ENCODE results near the gene ZNF236. TPM values are rescaled to one million over a fixed set of nuclear protein-coding genes. Genes with fewer than 3 reads are reported as not detected.

ZNF236 gene
- total RNA-seq, 2 donors from 2014 or later = 19.3 to 20.1 TPM

- H3K27me3 Mint-ChIP-seq = no peaks in the 10 kb centered on the region
- no peaks in the 10 kb centered on the region for H3K36me3 Mint-ChIP-seq (ENCODE audit: low read depth)
- peaks cover 19% of the 10 kb centered on the region for H3K4me1 Mint-ChIP-seq
- no peak overlapping the region for H3K4me3 Mint-ChIP-seq
- no peak for ATAC-seq (replicated peaks)
- H3K27ac Mint-ChIP-seq = peak overlapping the region; percentile 16
- H3K9me3 Mint-ChIP-seq = no peaks in the 10 kb centered on the region
These were observed 12.0 kb downstream of the ZNF236 start for GRCh38 chr18:76834379-76834778.

DNA sequence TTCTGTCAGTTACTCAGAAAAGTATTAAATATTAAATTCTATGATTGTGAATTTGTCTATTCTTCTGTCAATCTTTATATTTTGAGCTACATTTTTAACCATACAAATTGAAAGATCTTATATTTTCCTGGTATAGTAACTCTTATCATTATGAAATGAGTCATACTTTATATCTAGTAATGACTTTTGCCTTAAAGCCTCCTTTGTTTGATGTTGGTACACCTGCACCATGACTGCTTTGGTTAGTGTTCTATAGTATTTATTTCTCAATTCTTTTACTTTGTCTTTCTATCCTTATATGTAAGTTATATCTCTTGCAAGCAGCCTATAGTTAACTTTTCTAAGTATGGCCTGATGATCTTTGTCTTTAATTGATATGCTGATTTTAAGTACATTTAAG is 13.0 kb downstream of the ZNF236 start:
- Mint-ChIP-seq H3K36me3 (ENCODE audit: low read depth) (no peaks in the 10 kb centered on the region), H3K27me3 (no peaks in the 10 kb centered on the region), H3K27ac (no peak overlapping the region), H3K4me1 (peaks cover 19% of the 10 kb centered on the region), H3K9me3 (no peaks in the 10 kb centered on the region), H3K4me3 (no peak overlapping the region)
- ATAC-seq (replicated peaks) = peak; percentile 57

- peaks cover 19% of the 10 kb centered on the region for H3K4me1 Mint-ChIP-seq
- H3K36me3 Mint-ChIP-seq (ENCODE audit: low read depth) = no peaks in the 10 kb centered on the region
- no peak for ATAC-seq (replicated peaks)
- H3K27ac Mint-ChIP-seq = no peak overlapping the region
- H3K27me3 Mint-ChIP-seq = no peaks in the 10 kb centered on the region
- H3K9me3 Mint-ChIP-seq = no peaks in the 10 kb centered on the region
- no peak overlapping the region for H3K4me3 Mint-ChIP-seq
These were observed 14.7 kb downstream of the ZNF236 start for GRCh38 chr18:76837071-76837470.

DNA sequence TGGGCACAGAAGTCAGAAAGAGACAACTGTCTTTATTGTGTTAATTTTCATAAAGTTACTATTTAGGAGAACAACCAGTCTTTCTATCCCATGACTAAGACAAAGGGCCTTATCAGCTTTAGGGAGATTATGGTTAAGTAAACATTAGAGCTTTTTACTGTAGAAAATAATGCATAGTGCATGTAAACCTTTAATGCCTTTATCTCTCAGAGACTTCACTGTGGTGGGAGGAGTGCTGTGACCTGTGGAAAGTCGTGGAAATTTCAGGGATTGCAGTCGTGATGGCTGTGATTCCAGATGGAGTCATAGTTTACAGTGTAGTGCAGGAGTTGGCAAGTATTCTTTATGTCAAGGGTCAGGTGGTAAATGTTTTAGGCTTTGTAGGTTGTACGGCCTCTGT is 15.8 kb downstream of the ZNF236 start:
- no peaks in the 10 kb centered on the region for H3K36me3 Mint-ChIP-seq (ENCODE audit: low read depth)
- H3K4me1 Mint-ChIP-seq = peaks cover 19% of the 10 kb centered on the region
- no peak overlapping the region for H3K27ac Mint-ChIP-seq
- no peaks in the 10 kb centered on the region for H3K27me3 Mint-ChIP-seq
- H3K4me3 Mint-ChIP-seq = no peak overlapping the region
- H3K9me3 Mint-ChIP-seq = no peaks in the 10 kb centered on the region
- no peak for ATAC-seq (replicated peaks)

GRCh38 chr18:76839086-76839794 is 16.9 kb downstream of the ZNF236 start:
- H3K4me1 Mint-ChIP-seq = peaks cover 18% of the 10 kb centered on the region

GRCh38 chr18:76842837-76843530 is 20.6 kb downstream of the ZNF236 start:
- H3K27ac Mint-ChIP-seq = no peak overlapping the region
- H3K27me3 Mint-ChIP-seq = no peaks in the 10 kb centered on the region
- peaks cover 15% of the 10 kb centered on the region for H3K4me1 Mint-ChIP-seq
- H3K9me3 Mint-ChIP-seq = no peaks in the 10 kb centered on the region
- H3K36me3 Mint-ChIP-seq (ENCODE audit: low read depth) = no peaks in the 10 kb centered on the region
- no peak overlapping the region for H3K4me3 Mint-ChIP-seq
- ATAC-seq (replicated peaks) = no peak

More at GRCh38 chr18:76839086-76839794, 16.9 kb downstream of the ZNF236 start:
- Mint-ChIP-seq H3K27me3 (no peaks in the 10 kb centered on the region), H3K36me3 (ENCODE audit: low read depth) (no peaks in the 10 kb centered on the region), H3K9me3 (no peaks in the 10 kb centered on the region), H3K27ac (peak overlapping the region; percentile 10), H3K4me3 (no peak overlapping the region)
- no peak for ATAC-seq (replicated peaks)

- H3K4me3 Mint-ChIP-seq = no peak overlapping the region
- peak overlapping the region; percentile 54 for H3K27ac Mint-ChIP-seq
- H3K27me3 Mint-ChIP-seq = no peaks in the 10 kb centered on the region
- no peak for ATAC-seq (replicated peaks)
- H3K36me3 Mint-ChIP-seq (ENCODE audit: low read depth) = no peaks in the 10 kb centered on the region
- no peaks in the 10 kb centered on the region for H3K9me3 Mint-ChIP-seq
- peaks cover 10% of the 10 kb centered on the region for H3K4me1 Mint-ChIP-seq
These were observed 21.8 kb downstream of the ZNF236 start for GRCh38 chr18:76844144-76844543.

DNA sequence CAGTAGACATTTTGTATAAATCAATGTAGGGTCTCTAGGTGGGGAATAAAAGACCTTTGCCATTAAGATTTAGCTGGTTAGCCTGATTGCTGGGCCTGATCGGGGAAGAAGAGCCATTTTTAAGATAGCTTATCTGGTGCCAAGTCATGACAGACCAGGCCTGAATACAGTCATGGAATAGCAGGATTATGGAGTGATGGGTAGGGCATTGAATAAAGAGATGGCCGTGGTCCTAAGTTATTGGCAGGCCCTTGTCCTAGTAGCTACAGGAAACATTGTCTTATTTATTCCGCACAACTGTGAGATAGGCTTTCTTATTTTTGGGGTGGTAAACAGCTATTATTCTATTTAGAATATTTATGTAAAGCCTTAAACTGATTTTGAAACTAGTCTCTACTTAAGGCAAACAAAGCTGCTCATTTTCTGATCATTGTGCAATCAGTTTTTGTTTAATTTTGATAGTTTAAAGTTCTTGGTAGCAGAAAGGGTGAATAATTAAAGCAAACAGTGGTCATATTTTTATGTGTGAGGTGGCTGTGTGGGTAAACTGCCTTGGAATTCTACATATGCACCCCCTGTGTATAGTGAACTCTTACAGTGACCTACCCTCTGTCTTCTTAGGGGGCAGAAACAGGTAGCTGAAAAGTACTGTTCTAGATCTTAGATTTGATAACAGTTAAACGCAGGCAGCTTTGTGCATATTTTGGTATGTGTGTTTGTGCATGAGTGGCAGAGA is 22.6 kb downstream of the ZNF236 start:
- Mint-ChIP-seq H3K4me3 (no peak overlapping the region), H3K27ac (peak overlapping the region; percentile 54), H3K36me3 (ENCODE audit: low read depth) (peaks cover 4% of the 10 kb centered on the region), H3K9me3 (no peaks in the 10 kb centered on the region), H3K4me1 (peaks cover 12% of the 10 kb centered on the region), H3K27me3 (no peaks in the 10 kb centered on the region)
- no peak for ATAC-seq (replicated peaks)

- Mint-ChIP-seq H3K27me3 (no peaks in the 10 kb centered on the region), H3K36me3 (ENCODE audit: low read depth) (peaks cover 7% of the 10 kb centered on the region), H3K4me3 (no peak overlapping the region), H3K4me1 (peaks cover 14% of the 10 kb centered on the region), H3K9me3 (no peaks in the 10 kb centered on the region), H3K27ac (no peak overlapping the region)
- ATAC-seq (replicated peaks) = no peak
These were observed 23.9 kb downstream of the ZNF236 start for GRCh38 chr18:76846217-76846616.

- peaks cover 24% of the 10 kb centered on the region for H3K36me3 Mint-ChIP-seq (ENCODE audit: low read depth)
- H3K4me3 Mint-ChIP-seq = no peak overlapping the region
- peaks cover 14% of the 10 kb centered on the region for H3K4me1 Mint-ChIP-seq
- no peaks in the 10 kb centered on the region for H3K27me3 Mint-ChIP-seq
- no peak for ATAC-seq (replicated peaks)
- H3K9me3 Mint-ChIP-seq = no peaks in the 10 kb centered on the region
- no peak overlapping the region for H3K27ac Mint-ChIP-seq
These were observed 25.6 kb downstream of the ZNF236 start for GRCh38 chr18:76847916-76848315.

DNA sequence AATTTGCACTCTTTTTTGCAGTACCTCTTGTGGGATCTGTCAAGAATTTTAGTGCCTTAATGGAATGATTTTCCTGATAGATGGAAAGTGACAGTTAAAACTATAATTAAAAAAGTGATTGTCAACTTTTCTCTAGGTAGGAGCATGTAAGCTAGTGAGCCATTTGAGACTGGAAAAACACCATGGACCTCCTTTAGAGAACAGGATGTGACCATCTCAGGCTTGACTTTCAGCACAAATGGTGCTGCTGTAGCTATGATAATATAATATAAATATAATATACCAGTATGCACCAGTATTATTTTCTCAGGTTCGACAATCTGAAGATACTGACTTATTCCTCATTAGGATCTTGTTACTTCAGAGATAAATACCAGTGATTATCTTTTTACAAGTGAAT is 27.8 kb downstream of the ZNF236 start:
- H3K4me3 Mint-ChIP-seq = no peak overlapping the region
- peak overlapping the region; percentile 24 for H3K27ac Mint-ChIP-seq
- H3K36me3 Mint-ChIP-seq (ENCODE audit: low read depth) = peaks cover 35% of the 10 kb centered on the region
- H3K4me1 Mint-ChIP-seq = peaks cover 10% of the 10 kb centered on the region
- no peak for ATAC-seq (replicated peaks)
- no peaks in the 10 kb centered on the region for H3K9me3 Mint-ChIP-seq
- no peaks in the 10 kb centered on the region for H3K27me3 Mint-ChIP-seq

DNA sequence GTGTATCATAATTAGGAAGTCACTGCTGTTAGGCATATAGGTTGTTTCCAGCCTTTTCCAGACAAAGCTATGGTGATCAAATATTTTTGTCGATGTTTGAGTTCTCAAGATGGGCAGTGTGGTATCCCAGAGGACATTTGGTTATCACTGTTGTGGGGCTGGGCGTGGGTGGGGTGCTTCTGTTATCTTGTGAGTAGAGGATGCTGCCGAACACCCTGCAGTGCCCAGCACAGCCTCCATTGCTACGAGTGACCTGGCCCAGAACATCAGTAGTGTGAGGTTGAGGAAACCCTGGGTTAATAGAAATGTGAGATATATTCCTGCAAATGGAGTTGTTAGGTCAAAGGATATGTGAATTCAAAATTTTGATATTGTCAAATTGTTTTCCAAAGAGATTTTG is 33.2 kb downstream of the ZNF236 start:
- Mint-ChIP-seq H3K9me3 (no peaks in the 10 kb centered on the region), H3K27ac (no peak overlapping the region), H3K4me3 (no peak overlapping the region), H3K4me1 (peaks cover 21% of the 10 kb centered on the region), H3K27me3 (no peaks in the 10 kb centered on the region), H3K36me3 (ENCODE audit: low read depth) (peaks cover 67% of the 10 kb centered on the region)
- no peak for ATAC-seq (replicated peaks)

DNA sequence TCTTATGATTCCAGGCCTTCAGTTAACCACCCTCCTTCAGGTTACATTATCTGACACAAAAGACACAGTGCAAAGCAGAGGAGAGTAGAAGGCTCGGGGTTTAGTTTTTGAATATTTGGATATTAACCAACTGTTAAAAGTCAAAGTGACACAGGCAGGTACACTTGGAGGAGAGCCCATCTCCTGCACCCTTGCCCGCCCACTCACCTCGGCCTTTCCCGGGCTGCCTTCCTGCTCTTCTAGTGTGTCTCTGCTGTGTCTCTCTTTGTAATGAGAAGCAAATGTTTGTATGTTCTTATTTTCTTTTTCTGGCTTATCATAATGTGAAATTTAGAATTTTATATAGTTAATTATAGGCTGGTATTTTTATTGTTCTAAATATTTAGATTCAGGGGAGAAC is 35.1 kb downstream of the ZNF236 start:
- no peaks in the 10 kb centered on the region for H3K27me3 Mint-ChIP-seq
- peaks cover 22% of the 10 kb centered on the region for H3K4me1 Mint-ChIP-seq
- no peak overlapping the region for H3K4me3 Mint-ChIP-seq
- no peaks in the 10 kb centered on the region for H3K9me3 Mint-ChIP-seq
- peak overlapping the region; percentile 1 for H3K27ac Mint-ChIP-seq
- peaks cover 72% of the 10 kb centered on the region for H3K36me3 Mint-ChIP-seq (ENCODE audit: low read depth)
- ATAC-seq (replicated peaks) = no peak

- ATAC-seq (replicated peaks) = peak; percentile 99
- H3K36me3 Mint-ChIP-seq (ENCODE audit: low read depth) = peaks cover 78% of the 10 kb centered on the region
- H3K4me3 Mint-ChIP-seq = peak overlapping the region; percentile 75
- no peaks in the 10 kb centered on the region for H3K9me3 Mint-ChIP-seq
- peak overlapping the region; percentile 98 for H3K27ac Mint-ChIP-seq
- H3K4me1 Mint-ChIP-seq = peaks cover 22% of the 10 kb centered on the region
- H3K27me3 Mint-ChIP-seq = no peaks in the 10 kb centered on the region
These were observed 37.4 kb downstream of the ZNF236 start for GRCh38 chr18:76859474-76860339.

All from activated T-helper 17 cell treated with anti-CD3 and anti-CD28 coated beads, Interleukin-2, amount 50 U/mL, for 72 hours (primary cell).